ENCODE data around the gene NBDY.
A peak's percentile ranks its signal among the peaks of the same experiment; 100 is the strongest.

NBDY gene

DNA sequence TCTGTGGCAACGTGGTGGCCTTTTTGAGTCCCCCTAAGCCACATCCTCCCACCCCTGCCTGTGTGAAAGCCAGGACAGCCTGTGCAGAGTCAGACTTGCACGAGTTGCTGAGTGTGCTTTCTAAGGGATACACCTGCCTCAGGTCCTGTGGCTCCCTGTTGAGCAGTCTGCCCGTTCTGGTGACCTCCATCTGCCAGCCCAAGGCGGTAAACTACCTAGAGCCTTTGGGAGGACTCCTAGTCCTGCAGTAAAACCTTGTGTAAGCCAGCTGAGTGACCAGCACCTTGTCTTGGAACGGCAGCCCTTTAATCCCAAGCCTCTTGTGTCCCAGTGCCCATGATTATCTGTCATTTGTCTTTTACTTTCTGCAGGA is 69.3 kb downstream of the NBDY start:
- Mint-ChIP-seq H3K4me3 (no peak overlapping the region), H3K27ac (peak overlapping the region in 2 of 3 experiments; percentile 74 to 93), H3K9me3 (no peaks in the 10 kb centered on the region), H3K36me3 (ENCODE audit: low read depth) (peaks cover 39% of the 10 kb centered on the region), H3K27me3 (ENCODE audit: low read depth) (no peaks in the 10 kb centered on the region), H3K4me1 (peaks cover 23% of the 10 kb centered on the region)
- TF ChIP-seq, protein P1, sequence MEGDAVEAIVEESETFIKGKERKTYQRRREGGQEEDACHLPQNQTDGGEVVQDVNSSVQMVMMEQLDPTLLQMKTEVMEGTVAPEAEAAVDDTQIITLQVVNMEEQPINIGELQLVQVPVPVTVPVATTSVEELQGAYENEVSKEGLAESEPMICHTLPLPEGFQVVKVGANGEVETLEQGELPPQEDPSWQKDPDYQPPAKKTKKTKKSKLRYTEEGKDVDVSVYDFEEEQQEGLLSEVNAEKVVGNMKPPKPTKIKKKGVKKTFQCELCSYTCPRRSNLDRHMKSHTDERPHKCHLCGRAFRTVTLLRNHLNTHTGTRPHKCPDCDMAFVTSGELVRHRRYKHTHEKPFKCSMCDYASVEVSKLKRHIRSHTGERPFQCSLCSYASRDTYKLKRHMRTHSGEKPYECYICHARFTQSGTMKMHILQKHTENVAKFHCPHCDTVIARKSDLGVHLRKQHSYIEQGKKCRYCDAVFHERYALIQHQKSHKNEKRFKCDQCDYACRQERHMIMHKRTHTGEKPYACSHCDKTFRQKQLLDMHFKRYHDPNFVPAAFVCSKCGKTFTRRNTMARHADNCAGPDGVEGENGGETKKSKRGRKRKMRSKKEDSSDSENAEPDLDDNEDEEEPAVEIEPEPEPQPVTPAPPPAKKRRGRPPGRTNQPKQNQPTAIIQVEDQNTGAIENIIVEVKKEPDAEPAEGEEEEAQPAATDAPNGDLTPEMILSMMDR (IDR thresholded peaks at IDR 0.05; ENCODE audit: unreplicated experiment in 3 of 3), result no peak

DNA sequence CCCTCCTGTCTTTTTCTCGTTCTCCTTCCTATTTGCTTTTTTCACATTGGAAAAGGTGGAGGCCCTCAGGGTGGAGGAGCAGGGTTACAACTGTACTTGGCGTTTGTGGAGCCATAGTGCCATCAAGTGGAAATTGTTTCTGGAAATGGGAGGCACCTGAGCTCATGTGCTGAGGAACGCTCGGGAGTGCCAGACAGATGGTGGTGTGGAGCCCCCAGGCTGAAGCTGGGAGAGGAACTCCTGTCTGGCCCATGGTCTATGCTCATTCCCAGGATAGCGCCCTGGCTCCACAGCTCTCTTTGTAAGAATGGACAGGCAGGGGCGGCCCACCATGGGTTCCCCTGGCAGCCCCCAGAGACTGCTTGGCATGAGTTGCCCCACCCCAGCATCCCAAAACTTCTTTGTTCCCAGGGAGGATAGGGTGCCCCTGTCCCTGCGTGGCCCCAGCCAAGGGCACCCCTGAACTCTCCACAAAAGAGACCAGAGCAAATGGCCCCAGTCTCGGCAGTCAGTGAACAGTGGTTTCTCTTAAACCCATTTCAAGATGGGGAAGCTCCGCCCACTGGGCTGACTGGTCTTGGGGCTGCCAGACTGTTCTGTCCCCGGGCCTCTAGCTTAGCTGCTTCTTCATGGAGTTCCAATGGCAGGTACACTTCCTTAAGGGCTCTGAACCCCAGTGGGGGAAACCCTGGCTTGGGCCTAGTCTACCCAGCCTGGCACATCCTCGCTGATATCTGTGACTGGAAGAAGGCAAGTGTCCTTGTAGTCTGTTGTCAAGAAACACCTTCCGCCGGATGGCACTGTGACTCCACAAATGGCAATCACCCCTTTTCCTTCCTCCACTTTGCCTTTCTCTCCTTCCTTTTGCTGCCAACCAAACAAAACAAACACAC is 70.1 kb downstream of the NBDY start:
- H3K36me3 Mint-ChIP-seq (ENCODE audit: low read depth), result peaks cover 37% of the 10 kb centered on the region
- no peaks in the 10 kb centered on the region for H3K27me3 Mint-ChIP-seq (ENCODE audit: low read depth)
- H3K4me3 Mint-ChIP-seq, result peak overlapping the region in 1 of 3 experiments; percentile 24
- TF ChIP-seq, protein P1 (IDR thresholded peaks at IDR 0.05; ENCODE audit: unreplicated experiment in 3 of 3), result peak in 2 of 3 experiments; percentile 31 to 32
- H3K27ac Mint-ChIP-seq, result peak overlapping the region; percentile 46 to 93 (median 74)
- no peaks in the 10 kb centered on the region for H3K9me3 Mint-ChIP-seq
- peaks cover 23% of the 10 kb centered on the region for H3K4me1 Mint-ChIP-seq

DNA sequence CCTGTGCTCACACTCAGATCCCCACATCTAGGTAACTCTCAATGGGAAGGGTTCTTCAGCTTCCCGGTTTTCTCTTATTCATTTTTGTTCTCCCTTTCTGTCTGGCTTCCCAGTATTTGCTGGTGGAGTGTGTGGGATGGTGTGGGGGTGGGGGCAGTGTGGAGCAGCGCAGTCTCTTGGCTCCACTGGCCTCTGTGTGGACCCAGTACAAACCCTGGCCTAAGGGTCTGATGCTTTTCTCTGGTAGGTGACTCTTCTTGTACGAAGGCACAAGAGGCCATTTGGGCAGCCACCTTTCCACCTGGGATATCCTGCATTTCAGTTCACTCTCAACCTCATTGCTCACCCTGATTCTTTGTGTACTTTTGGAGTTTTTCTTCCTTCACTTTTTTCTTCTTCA is 71.3 kb downstream of the NBDY start:
- Mint-ChIP-seq H3K36me3 (ENCODE audit: low read depth) (peaks cover 32% of the 10 kb centered on the region), H3K27ac (peak overlapping the region; percentile 28 to 93 (median 74)), H3K9me3 (no peaks in the 10 kb centered on the region), H3K27me3 (ENCODE audit: low read depth) (no peaks in the 10 kb centered on the region), H3K4me3 (no peak overlapping the region), H3K4me1 (peaks cover 23% of the 10 kb centered on the region)
- TF ChIP-seq, protein P1 (IDR thresholded peaks at IDR 0.05; ENCODE audit: unreplicated experiment in 3 of 3), result no peak

DNA sequence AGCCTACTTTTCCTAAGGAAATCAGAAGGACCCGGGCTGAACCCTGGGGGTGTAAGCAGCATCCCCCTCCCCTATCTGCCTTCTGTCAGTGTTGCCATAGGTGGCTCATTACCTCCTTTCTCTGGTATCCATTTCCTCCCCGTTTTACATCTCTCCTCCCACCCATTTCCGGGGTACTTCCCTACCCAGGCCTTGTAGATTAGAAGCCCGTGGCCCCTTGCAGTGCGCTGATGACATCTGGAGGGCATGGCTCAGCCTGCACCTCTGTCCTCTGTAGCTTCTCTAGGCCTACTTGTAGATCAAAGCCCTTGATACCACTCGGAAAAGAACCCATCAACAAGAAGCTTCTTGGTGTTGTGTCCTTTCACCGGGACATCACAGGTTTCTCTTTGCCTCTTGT is 71.8 kb downstream of the NBDY start:
- Mint-ChIP-seq H3K27me3 (ENCODE audit: low read depth) (no peaks in the 10 kb centered on the region), H3K27ac (peak overlapping the region in 2 of 3 experiments; percentile 47 to 74), H3K4me3 (no peak overlapping the region), H3K4me1 (peaks cover 23% of the 10 kb centered on the region), H3K36me3 (ENCODE audit: low read depth) (peaks cover 36% of the 10 kb centered on the region), H3K9me3 (peaks cover 3% of the 10 kb centered on the region)
- TF ChIP-seq, protein P1 (IDR thresholded peaks at IDR 0.05; ENCODE audit: unreplicated experiment in 3 of 3), result no peak

DNA sequence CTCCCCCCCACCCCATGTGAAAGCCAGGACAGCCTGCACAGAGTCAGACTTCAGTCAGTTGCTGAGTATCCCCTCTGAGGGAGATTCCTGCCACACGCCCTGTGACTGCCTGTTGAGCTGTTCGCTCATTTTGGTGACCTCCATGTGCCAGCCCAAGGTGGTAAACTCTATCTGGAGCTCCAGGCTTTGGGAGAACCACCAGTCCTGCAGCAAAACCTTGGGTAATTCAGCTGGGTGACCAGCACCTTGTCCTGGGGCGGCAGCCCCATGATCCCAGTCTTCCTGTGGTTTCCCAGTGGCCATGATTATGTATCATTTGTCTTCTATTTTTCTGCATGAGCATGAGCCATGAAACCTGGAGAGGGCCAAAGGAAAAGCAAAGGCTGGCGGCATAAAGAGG is 73.4 kb downstream of the NBDY start:
- H3K36me3 Mint-ChIP-seq (ENCODE audit: low read depth), result peaks cover 39% of the 10 kb centered on the region
- no peak overlapping the region for H3K4me3 Mint-ChIP-seq
- TF ChIP-seq, protein P1 (IDR thresholded peaks at IDR 0.05; ENCODE audit: unreplicated experiment in 3 of 3), result no peak
- no peaks in the 10 kb centered on the region for H3K27me3 Mint-ChIP-seq (ENCODE audit: low read depth)
- H3K27ac Mint-ChIP-seq, result peak overlapping the region; percentile 99 to 100 (median 100)
- peaks cover 10% of the 10 kb centered on the region for H3K9me3 Mint-ChIP-seq
- H3K4me1 Mint-ChIP-seq, result peaks cover 22% of the 10 kb centered on the region

Data from nephron (organoid).